K562 (cell line): Measurements from ENCODE around the gene LIN7A. TPM values are rescaled to one million over a fixed set of nuclear protein-coding genes. Genes with fewer than 3 reads are reported as not detected.

Experiments used
- ATAC-seq: fragments of 200-7000 bp; cut with Tn5 transposase; 3 replicates; pipeline ENCODE4 v1.9.1; 2020; ENCODE audit warnings: moderate library complexity
- BruUV-seq: library from RNA; stranded (reverse); fragments of 400-500 nt; replicated peaks from 2 replicates; lab custom pipeline; 2021; lab: Mats Ljungman, UMichigan
- CTCF ChIA-PET: fragments of 300-600 bp; formaldehyde crosslinking; extraction: SDS; loops from one replicate; lab custom pipeline; 2021; ENCODE audit warnings: low intra/inter-chr PET ratio; lab: Yijun Ruan, JAX
- POLR2A ChIA-PET: fragments of 300-600, 350-650 bp; sonication (Branson Sonifier 250); formaldehyde crosslinking; extraction: SDS; loops from one replicate; lab custom pipeline; 2021; ENCODE audit warnings: antibody characterized with exemption, inconsistent platforms; lab: Yijun Ruan, JAX
- DNase-seq, 4 experiments: peaks; one replicate each; pipeline versions ENCODE4 v3.0.0 to v3.0.0-alpha.2; 2011 to 2018; ENCODE audit warnings: low spot score in 3 of 4, mixed read lengths in 3 of 4; ENCODE audit errors: extremely low read depth in 1 of 4
- FAIRE-seq: peaks from 2 replicates; lab custom pipeline; 2011; peaks lifted over from hg19 to GRCh38; lab: Jason Lieb, UNC
- H2AFZ ChIP-seq: 2 replicates; pipeline ENCODE4 v1.6.0; 2011; ENCODE audit warnings: low read depth, low read length, control low read depth, inconsistent platforms
- H3K27ac ChIP-seq: fragments of 200-600 bp; 3 replicates; pipeline ENCODE4 v1.8.0; 2011; ENCODE audit warnings: low read depth, mild to moderate bottlenecking, control low read depth, inconsistent platforms, low read length, moderate library complexity, mixed read lengths; ENCODE audit errors: extremely low read depth
- H3K27me3 ChIP-seq, 2 experiments: fragments of 300-600 bp in 1 of 2; 2 replicates in 1 of 2; 3 replicates in 1 of 2; pipeline versions ENCODE4 v1.6.0 to v1.8.0; 2011; ENCODE audit warnings: inconsistent platforms in 2 of 2, low read length in 2 of 2, mild to moderate bottlenecking in 1 of 2, mixed read lengths in 1 of 2, moderate library complexity in 1 of 2; ENCODE audit not compliant: control insufficient read depth in 2 of 2, insufficient read depth in 2 of 2
- H3K36me3 ChIP-seq: fragments of 300-600 bp; 3 replicates; pipeline ENCODE4 v1.8.0; 2011; ENCODE audit warnings: mild to moderate bottlenecking, low read length, inconsistent platforms; ENCODE audit not compliant: control insufficient read depth, insufficient read depth
- H3K4me1 ChIP-seq, 2 experiments: fragments of 200-600 bp in 1 of 2; replicated peaks in 1 of 2; 2 replicates in 1 of 2; 3 replicates in 1 of 2; pipeline versions ENCODE4 v1.5.1 to v1.8.0; 2011; ENCODE audit warnings: inconsistent platforms in 2 of 2, low read length in 2 of 2, mild to moderate bottlenecking in 1 of 2, mixed read lengths in 1 of 2, moderate library complexity in 1 of 2; ENCODE audit not compliant: control insufficient read depth in 2 of 2, insufficient read depth in 2 of 2
- H3K4me2 ChIP-seq: 2 replicates; pipeline ENCODE4 v1.6.1; 2011; ENCODE audit warnings: low read length, control low read depth, inconsistent platforms, mixed read lengths; ENCODE audit not compliant: insufficient read depth
- H3K4me3 ChIP-seq: fragments of 200-600 bp; sonication (generic), shearing (Covaris generic); 2 replicates; pipeline ENCODE4 v1.5.1; 2016; ENCODE audit warnings: control low read depth, inconsistent platforms
- H3K79me2 ChIP-seq: fragments of 200-600 bp; 3 replicates; pipeline ENCODE4 v1.8.0; 2011; ENCODE audit warnings: low read length, inconsistent platforms; ENCODE audit not compliant: control insufficient read depth, insufficient read depth
- H3K9ac ChIP-seq, 2 experiments: 2 replicates each; pipeline versions ENCODE4 v1.6.0 to v1.6.1; 2011; ENCODE audit warnings: low read depth in 2 of 2, low read length in 2 of 2, control low read depth in 1 of 2, inconsistent platforms in 1 of 2, mild to moderate bottlenecking in 1 of 2, mixed read lengths in 1 of 2; ENCODE audit not compliant: insufficient read depth in 1 of 2
- H3K9me1 ChIP-seq: one replicate; pipeline ENCODE4 v1.6.0; 2011; ENCODE audit warnings: inconsistent platforms, mild to moderate bottlenecking, low read length, moderate library complexity; ENCODE audit not compliant: control insufficient read depth, insufficient read depth
- H3K9me3 ChIP-seq: replicated peaks from 2 replicates; pipeline ENCODE4 v1.5.1; 2011; ENCODE audit warnings: low read depth, low read length, inconsistent platforms; ENCODE audit not compliant: control insufficient read depth, insufficient read depth
- H4K20me1 ChIP-seq: replicated peaks from 2 replicates; pipeline ENCODE4 v1.6.1; 2011; ENCODE audit warnings: low read length, inconsistent platforms, mixed read lengths; ENCODE audit not compliant: control insufficient read depth, insufficient read depth
- ATF1 ChIP-seq, 2 experiments: fragments of 450-650 bp in 1 of 2; IDR thresholded peaks; 2 replicates each; pipeline ENCODE4 v1.6.1; 2016; ENCODE audit warnings: missing compliant biosample characterization in 1 of 2, missing genetic modification characterization in 1 of 2
- DPF2 ChIP-seq: fragments of 450-650 bp; IDR thresholded peaks from 2 replicates; pipeline ENCODE4 v1.6.1; 2016
- ETV6 ChIP-seq, 3 experiments: fragments of 150-350 bp in 1 of 3; sonication (generic) in 1 of 3; formaldehyde crosslinking in 1 of 3; IDR thresholded peaks; 2 replicates each; pipeline versions ENCODE4 v1.6.1 to v1.8.0; 2014 to 2022; ENCODE audit warnings: borderline replicate concordance in 2 of 3, low read depth in 2 of 3, antibody characterized with exemption in 1 of 3, low read length in 1 of 3, mild to moderate bottlenecking in 1 of 3, missing genetic modification reagents in 1 of 3
- ID3 ChIP-seq, 2 experiments: fragments of 250-450 bp in 1 of 2; fragments of 450-650 bp in 1 of 2; sonication (Bioruptor Pico) in 1 of 2; IDR thresholded peaks; 2 replicates each; pipeline versions ENCODE4 v1.6.1 to v1.8.0; 2016 to 2021; ENCODE audit warnings: mild to moderate bottlenecking in 2 of 2, moderate library complexity in 2 of 2, missing compliant biosample characterization in 1 of 2, missing genetic modification characterization in 1 of 2
- KAT7 ChIP-seq: sonication (generic); formaldehyde crosslinking; IDR thresholded peaks from 2 replicates; pipeline ENCODE4 v1.8.0; 2022; ENCODE audit warnings: missing genetic modification reagents, mild to moderate bottlenecking, borderline replicate concordance
- KAT8 ChIP-seq: fragments of 450-650 bp; IDR thresholded peaks from 2 replicates; pipeline ENCODE4 v1.6.1; 2016; ENCODE audit warnings: low read depth, mild to moderate bottlenecking
- MECOM ChIP-seq: fragments of 250-450 bp; sonication (Bioruptor Pico); IDR thresholded peaks from 2 replicates; pipeline ENCODE4 v1.8.0; 2022; ENCODE audit warnings: inconsistent platforms
- MXI1 ChIP-seq: IDR thresholded peaks from 2 replicates; pipeline ENCODE4 v1.6.1; 2011; ENCODE audit warnings: low read depth, mild to moderate bottlenecking, improper control_type of control experiment, low read length
- RNF219 ChIP-seq: fragments of 250-450 bp; sonication (Bioruptor Pico); IDR thresholded peaks from 2 replicates; pipeline ENCODE4 v1.5.0; 2022; ENCODE audit warnings: mild to moderate bottlenecking
- SMAD4 ChIP-seq: fragments of 250-450 bp; sonication (Bioruptor Pico); conservative IDR thresholded peaks from 2 replicates; pipeline ENCODE4 v1.8.0; 2021; ENCODE audit warnings: inconsistent platforms, mild to moderate bottlenecking, moderate library complexity
- TEAD1 ChIP-seq, 2 experiments: fragments of 450-650 bp in 1 of 2; sonication (generic) in 1 of 2; formaldehyde crosslinking; IDR thresholded peaks; 2 replicates each; pipeline versions ENCODE4 v1.4.0 to v1.8.0; 2020 to 2022; ENCODE audit warnings: mild to moderate bottlenecking in 2 of 2, missing genetic modification reagents in 1 of 2
- ZFP1 ChIP-seq: fragments of 450-650 bp; formaldehyde crosslinking; IDR thresholded peaks from 2 replicates; pipeline ENCODE4 v1.4.0; 2020; ENCODE audit warnings: mild to moderate bottlenecking, mixed read lengths
- ZNF134 ChIP-seq: fragments of 250-450 bp; sonication (Bioruptor Pico); conservative IDR thresholded peaks from 2 replicates; pipeline ENCODE4 v1.4.0; 2020
- ZNF239 ChIP-seq: fragments of 250-450 bp; sonication (Bioruptor Pico); IDR thresholded peaks from 2 replicates; pipeline ENCODE4 v1.4.0; 2020; ENCODE audit warnings: mild to moderate bottlenecking
- ZNF644 ChIP-seq: fragments of 200-800 bp; sonication (Bioruptor generic); IDR thresholded peaks from 2 replicates; pipeline ENCODE4 v1.6.1; 2016; ENCODE audit warnings: low read depth, missing genetic modification characterization, missing compliant biosample characterization
- ZNF830 ChIP-seq: fragments of 250-450 bp; sonication (Bioruptor Pico); IDR thresholded peaks from 2 replicates; pipeline ENCODE4 v1.5.0; 2021; ENCODE audit warnings: mild to moderate bottlenecking
- WGBS: fragments of 100-300 bp; shearing (Covaris generic); methylation state at CpG from one replicate; pipeline ENCODE4 v1.1.6; 2016; ENCODE audit warnings: low coverage, mixed read lengths; ENCODE audit not compliant: insufficient coverage; ENCODE audit errors: missing lambda C conversion rate; 5-methylcytosine and 5-hydroxymethylcytosine counted together
- in situ Hi-C: fragments of 300-500 bp; cut with MboI; formaldehyde crosslinking; loops from 4 replicates; pipeline ENCODE4 v1.15.0; 2018; ENCODE audit warnings: inconsistent platforms, mixed read lengths
- intact Hi-C: fragments of 100-400 bp; cut with micrococcal nuclease; formaldehyde crosslinking; loops from 2 replicates; pipeline ENCODE4 v1.14.2; 2022
- polyA plus RNA-seq, 8 experiments: library from polyadenylated mRNA; depleted of rRNA in 4 of 8; stranded (reverse) in 5 of 8; unstranded in 3 of 8; fragments of >200 nt; fragmentation: Nextera tagmentation in 2 of 8; fragmentation: Illumina TruSeq in 1 of 8; extraction: Ambion mirVana in 2 of 8; extraction: Trizol in 1 of 8; gene quantifications; 2 replicates each; pipeline versions ENCODE4 v1.2.1 to v1.2.3, GENCODE V29; 2011 to 2014; ENCODE audit warnings: inconsistent platforms in 1 of 8, missing spikeins in 1 of 8
- total RNA-seq, 7 experiments: library from RNA; depleted of rRNA in 6 of 7; stranded (reverse); fragments of >200 nt in 6 of 7; fragmentation: Illumina TruSeq in 2 of 7; extraction: Trizol in 2 of 7; gene quantifications; 2 replicates each; pipeline versions ENCODE4 v1.2.1 to v1.2.3, GENCODE V29; 2011 to 2021; ENCODE audit warnings: low replicate concordance in 1 of 7
- TF ChIP-seq, protein P1 (sequence below): fragments of 450-650 bp; conservative IDR thresholded peaks from 2 replicates; pipeline ENCODE4 v1.6.1; 2016; ENCODE audit warnings: missing genetic modification characterization, low read depth, mild to moderate bottlenecking, control low read depth, missing compliant biosample characterization

Gene LIN7A
- total and polyA plus RNA-seq, 9 of the 15 experiments (the other 6 are each of a cell fraction or from before 2014, with no cell fraction given) = not detected

DNA sequence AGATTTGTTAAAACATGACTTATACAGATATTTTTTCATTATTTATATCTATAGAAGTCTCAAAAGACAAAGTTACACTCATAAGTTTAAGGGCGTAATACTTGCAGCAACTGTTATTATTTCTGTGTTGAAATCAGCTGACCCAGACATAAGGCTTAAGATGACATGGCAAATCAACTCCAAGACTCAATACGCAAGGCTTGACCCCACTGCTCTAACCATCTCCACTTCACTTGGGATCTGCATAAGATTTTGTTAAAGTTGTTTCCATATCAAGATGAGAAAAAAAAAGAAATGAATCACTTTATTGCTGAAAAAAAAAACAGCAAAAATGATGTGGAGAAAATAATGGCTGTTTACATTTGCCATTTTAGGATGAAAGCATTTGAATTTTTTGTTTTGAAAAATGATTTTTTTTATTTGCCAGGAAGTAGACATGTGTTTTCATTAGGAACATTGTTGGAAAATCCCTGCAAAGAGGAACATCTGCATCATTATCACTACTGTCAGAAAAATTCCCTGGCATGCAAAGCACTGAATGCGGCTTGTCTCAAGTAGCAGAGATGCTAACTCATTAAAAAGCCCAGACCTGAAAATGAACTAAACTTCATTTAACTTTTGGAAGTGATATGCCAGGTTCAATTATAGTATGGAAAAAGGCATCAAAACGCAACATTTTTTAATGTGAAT is 73.5 kb downstream of the LIN7A start:
- Histone ChIP-seq H3K4me2 (no peak overlapping the region), H4K20me1 (no peaks in the 10 kb centered on the region), H3K36me3 (no peaks in the 10 kb centered on the region), H2AFZ (no peak overlapping the region), H3K4me1 (no peaks in the 10 kb centered on the region), H3K27me3 (no peaks in the 10 kb centered on the region), H3K9me1 (no peaks in the 10 kb centered on the region), H3K9me3 (no peaks in the 10 kb centered on the region), H3K27ac (no peak overlapping the region), H3K79me2 (no peaks in the 10 kb centered on the region), H3K9ac (no peak overlapping the region), H3K4me3 (no peak overlapping the region)
- intact Hi-C loops = no loop called here
- WGBS = 1% methylated on average over 4 of the region's 4 CpGs
- FAIRE-seq = no peak
- TF ChIP-seq ZFP1 (CRISPR knock-in tag) (no peak), KAT7 (no peak), ZNF644 (tag) (no peak), TEAD1 (CRISPR knock-in tag; IDR thresholded peaks at IDR 0.05) (no peak), ETV6 (IDR thresholded peaks at IDR 0.05; ENCODE audit: borderline replicate concordance in 1 of 2, low read depth in 2 of 2, low read length in 1 of 2) (no peak), ETV6 (CRISPR knock-in tag; IDR thresholded peaks at IDR 0.05; ENCODE audit: borderline replicate concordance) (no peak), MXI1 (no peak), ZNF134 (CRISPR knock-in tag) (no peak), ID3 (CRISPR knock-in tag; IDR thresholded peaks at IDR 0.05) (no peak), ID3 (tag; IDR thresholded peaks at IDR 0.05) (no peak), ATF1 (CRISPR knock-in tag; IDR thresholded peaks at IDR 0.05) (no peak), ATF1 (tag; IDR thresholded peaks at IDR 0.05) (no peak), KAT8 (no peak), SMAD4 (CRISPR knock-in tag) (no peak), RNF219 (CRISPR knock-in tag) (no peak), MECOM (CRISPR knock-in tag) (no peak), DPF2 (no peak), ZNF239 (CRISPR knock-in tag) (no peak), ZNF830 (CRISPR knock-in tag) (no peak)
- TF ChIP-seq, protein P1, sequence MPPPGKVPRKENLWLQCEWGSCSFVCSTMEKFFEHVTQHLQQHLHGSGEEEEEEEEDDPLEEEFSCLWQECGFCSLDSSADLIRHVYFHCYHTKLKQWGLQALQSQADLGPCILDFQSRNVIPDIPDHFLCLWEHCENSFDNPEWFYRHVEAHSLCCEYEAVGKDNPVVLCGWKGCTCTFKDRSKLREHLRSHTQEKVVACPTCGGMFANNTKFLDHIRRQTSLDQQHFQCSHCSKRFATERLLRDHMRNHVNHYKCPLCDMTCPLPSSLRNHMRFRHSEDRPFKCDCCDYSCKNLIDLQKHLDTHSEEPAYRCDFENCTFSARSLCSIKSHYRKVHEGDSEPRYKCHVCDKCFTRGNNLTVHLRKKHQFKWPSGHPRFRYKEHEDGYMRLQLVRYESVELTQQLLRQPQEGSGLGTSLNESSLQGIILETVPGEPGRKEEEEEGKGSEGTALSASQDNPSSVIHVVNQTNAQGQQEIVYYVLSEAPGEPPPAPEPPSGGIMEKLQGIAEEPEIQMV (tag) = no peak
- POLR2A ChIA-PET = no interaction called here
- no peak for ATAC-seq
- in situ Hi-C loops = no loop called here
- BruUV-seq = no TSS peak
- CTCF ChIA-PET = no interaction called here
- DNase-seq = no peak
